Dermis microvascular lymphatic vessel endothelial cell (primary cell): Measurements from ENCODE around the gene NEDD4L. TPM values are rescaled to one million over a fixed set of nuclear protein-coding genes. Genes with fewer than 3 reads are reported as not detected.

Experiments used
- DNase-seq, 2 donors: peaks; one replicate each; pipeline versions ENCODE4 v3.0.0 to v3.0.0-alpha.2; 2010; ENCODE audit warnings: low read depth in 2 of 2
- total RNA-seq: library from RNA; depleted of rRNA; stranded (reverse); fragments of >200 nt; gene quantifications from 2 replicates; pipeline ENCODE4 v1.2.1, GENCODE V29; 2014

Gene NEDD4L
- total RNA-seq, 1 donor from 2014 or later, result 9.2 TPM

GRCh38 chr18:58339890-58340289 is 295.9 kb downstream of the NEDD4L start:
- no peak for DNase-seq

- no peak for DNase-seq
Measured at GRCh38 chr18:58341916-58342315, 297.9 kb downstream of the NEDD4L start.

GRCh38 chr18:58344080-58344670 is 300.1 kb downstream of the NEDD4L start:
- DNase-seq, result no peak

GRCh38 chr18:58344861-58345463 is 300.9 kb downstream of the NEDD4L start:
- DNase-seq, result no peak

GRCh38 chr18:58345875-58346274 is 301.8 kb downstream of the NEDD4L start:
- DNase-seq, result no peak

- DNase-seq, result no peak
Measured at GRCh38 chr18:58347135-58347534, 303.1 kb downstream of the NEDD4L start.

- no peak for DNase-seq
Measured at GRCh38 chr18:58348517-58348916, 304.5 kb downstream of the NEDD4L start.

GRCh38 chr18:58348951-58349350 is 304.9 kb downstream of the NEDD4L start:
- no peak for DNase-seq

GRCh38 chr18:58349650-58350049 is 305.6 kb downstream of the NEDD4L start:
- no peak for DNase-seq

- peak in 1 of 2 donors; percentile 36 for DNase-seq
Measured at GRCh38 chr18:58350526-58350925, 306.5 kb downstream of the NEDD4L start.

- DNase-seq, result no peak
Measured at GRCh38 chr18:58351776-58352175, 307.8 kb downstream of the NEDD4L start.

- no peak for DNase-seq
Measured at GRCh38 chr18:58353581-58353980, 309.6 kb downstream of the NEDD4L start.

GRCh38 chr18:58354051-58354450 is 310.0 kb downstream of the NEDD4L start:
- no peak for DNase-seq

- no peak for DNase-seq
Measured at GRCh38 chr18:58354791-58355190, 310.8 kb downstream of the NEDD4L start.

GRCh38 chr18:58355243-58355642 is 311.2 kb downstream of the NEDD4L start:
- no peak for DNase-seq

- no peak for DNase-seq
Measured at GRCh38 chr18:58359218-58359617, 315.2 kb downstream of the NEDD4L start.

GRCh38 chr18:58359620-58360019 is 315.6 kb downstream of the NEDD4L start:
- no peak for DNase-seq

GRCh38 chr18:58360324-58360723 is 316.3 kb downstream of the NEDD4L start:
- DNase-seq, result no peak

GRCh38 chr18:58361212-58361611 is 317.2 kb downstream of the NEDD4L start:
- DNase-seq, result no peak

- peak; percentile 83 to 95 for DNase-seq
Measured at GRCh38 chr18:58362027-58362575, 318.1 kb downstream of the NEDD4L start.

GRCh38 chr18:58362829-58363271 is 318.8 kb downstream of the NEDD4L start:
- no peak for DNase-seq

GRCh38 chr18:58363767-58364540 is 319.9 kb downstream of the NEDD4L start:
- DNase-seq, result no peak
